Cardiac ventricle fibroblast (primary cell): ENCODE results near the gene ZNF414. TPM values are rescaled to one million over a fixed set of nuclear protein-coding genes. Genes with fewer than 3 reads are reported as not detected.

Source experiments
- total RNA-seq: library from RNA; depleted of rRNA; stranded (reverse); fragments of >200 nt; gene quantifications from 2 replicates; pipeline ENCODE4 v1.2.3, GENCODE V29; 2015

ZNF414 gene, protein sequence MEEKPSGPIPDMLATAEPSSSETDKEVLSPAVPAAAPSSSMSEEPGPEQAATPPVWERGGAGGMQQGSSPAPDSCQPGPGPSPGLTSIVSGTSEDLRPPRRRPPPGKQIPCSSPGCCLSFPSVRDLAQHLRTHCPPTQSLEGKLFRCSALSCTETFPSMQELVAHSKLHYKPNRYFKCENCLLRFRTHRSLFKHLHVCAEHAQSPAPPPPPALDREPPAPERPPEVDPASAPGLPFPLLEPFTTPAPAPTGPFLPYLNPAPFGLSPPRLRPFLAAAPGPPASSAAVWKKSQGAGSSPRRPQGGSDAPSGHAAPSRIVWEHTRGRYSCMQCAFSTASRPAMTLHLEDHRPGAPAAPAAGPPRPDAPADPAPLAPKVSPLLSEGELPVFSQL
- 17.0 and 22.7 TPM in 2 replicates for total RNA-seq

GRCh38 chr19:8513687-8514504 lies at the start of gene ZNF414:
Gene ZNF414, minus strand, starts transcription at chr19:8514167. Its CDS starts 121 bp downstream, at chr19:8514046.

Other genes starting within 250 kb of the ZNF414 start
- 51.9 and 67.4 TPM in 2 replicates for gene CD320, start 205.8 kb downstream of the ZNF414 start, total RNA-seq
- gene NDUFA7, start 192.8 kb downstream of the ZNF414 start, total RNA-seq, result 17.0 and 26.3 TPM in 2 replicates
- 317 and 321 TPM in 2 replicates for gene RPS28, start 192.7 kb downstream of the ZNF414 start, total RNA-seq
- gene KANK3, start 170.9 kb downstream of the ZNF414 start, total RNA-seq, result 1.00 and 2.2 TPM in 2 replicates
- gene ANGPTL4, start 150.0 kb downstream of the ZNF414 start, total RNA-seq, result 112 and 127 TPM in 2 replicates
- 44.8 and 48.0 TPM in 2 replicates for gene RAB11B, start 123.8 kb downstream of the ZNF414 start, total RNA-seq
- gene MARCHF2, start 100.9 kb downstream of the ZNF414 start, total RNA-seq, result 19.6 and 35.1 TPM in 2 replicates
- 50.4 and 55.7 TPM in 2 replicates for gene HNRNPM, start 69.2 kb downstream of the ZNF414 start, total RNA-seq
- not detected in 2 replicates for gene PRAM1, start 11.5 kb downstream of the ZNF414 start, total RNA-seq
- gene MYO1F, start 63.3 kb upstream of the ZNF414 start, total RNA-seq, result 0.29 and 0.31 TPM in 2 replicates
- 5.7 and 7.9 TPM in 2 replicates for gene ADAMTS10, start 96.5 kb upstream of the ZNF414 start, total RNA-seq
- not detected in 2 replicates for gene NFILZ, start 116.5 kb upstream of the ZNF414 start, total RNA-seq
- not detected in 2 replicates for gene ACTL9, start 184.6 kb upstream of the ZNF414 start, total RNA-seq
- not detected in 2 replicates for gene OR2Z1, start 207.5 kb upstream of the ZNF414 start, total RNA-seq